GM19395 (cell line): ENCODE data around the gene SGPP2.
"Not testable (repeated sequence)": the region's sequence is repeated elsewhere in the genome, so short reads cannot be mapped to it uniquely, and the experiment has no call there.

Experiments
- ATAC-seq: cut with Tn5 transposase; IDR thresholded peaks from one replicate; pipeline ENCODE4 v1.9.1; 2021; ENCODE audit warnings: mild to moderate bottlenecking, moderate library complexity; ENCODE audit not compliant: unreplicated experiment

SGPP2 gene

GRCh38 chr2:222572264-222572721 is 147.9 kb downstream of the SGPP2 start:
- no peak for ATAC-seq

DNA sequence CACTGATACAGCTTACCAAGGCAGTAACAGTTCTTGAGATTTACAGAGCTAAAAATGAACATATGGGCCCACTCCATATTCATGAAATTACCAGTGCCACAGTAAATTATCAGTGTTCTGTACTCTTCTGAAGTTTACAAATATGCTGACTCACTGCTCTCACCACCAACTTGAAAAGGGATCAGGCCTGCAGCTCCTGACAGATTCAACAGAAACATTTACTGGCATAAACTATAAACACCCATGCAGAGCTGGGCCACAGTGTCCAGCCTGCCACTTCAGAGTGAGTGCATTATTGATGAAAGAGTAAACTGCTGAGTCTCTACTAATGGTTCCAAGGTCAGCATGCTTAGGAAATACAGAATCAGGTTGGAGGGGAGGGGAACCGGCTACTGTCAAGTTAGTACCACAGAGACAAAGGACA is 148.4 kb downstream of the SGPP2 start:
- no peak for ATAC-seq

DNA sequence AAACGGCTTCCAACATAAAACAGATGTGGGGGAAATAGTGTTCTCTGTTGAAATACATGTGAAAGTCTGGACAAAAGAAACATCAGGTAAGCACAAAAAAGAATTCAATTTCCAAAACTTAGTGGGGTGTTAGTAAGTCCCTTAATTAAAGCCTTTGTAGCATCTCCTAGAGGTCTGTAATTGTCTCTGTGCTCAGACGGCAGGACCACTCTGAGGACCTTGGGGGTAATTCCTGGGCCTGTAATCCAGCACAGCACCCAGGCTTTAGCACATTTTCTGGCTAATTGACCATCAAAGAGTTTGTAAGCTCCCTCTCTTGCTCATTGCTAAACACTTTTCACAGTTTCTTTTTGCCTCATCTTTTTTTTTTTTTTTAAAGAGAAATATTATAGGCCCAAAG is 151.3 kb downstream of the SGPP2 start:
- no peak for ATAC-seq

DNA sequence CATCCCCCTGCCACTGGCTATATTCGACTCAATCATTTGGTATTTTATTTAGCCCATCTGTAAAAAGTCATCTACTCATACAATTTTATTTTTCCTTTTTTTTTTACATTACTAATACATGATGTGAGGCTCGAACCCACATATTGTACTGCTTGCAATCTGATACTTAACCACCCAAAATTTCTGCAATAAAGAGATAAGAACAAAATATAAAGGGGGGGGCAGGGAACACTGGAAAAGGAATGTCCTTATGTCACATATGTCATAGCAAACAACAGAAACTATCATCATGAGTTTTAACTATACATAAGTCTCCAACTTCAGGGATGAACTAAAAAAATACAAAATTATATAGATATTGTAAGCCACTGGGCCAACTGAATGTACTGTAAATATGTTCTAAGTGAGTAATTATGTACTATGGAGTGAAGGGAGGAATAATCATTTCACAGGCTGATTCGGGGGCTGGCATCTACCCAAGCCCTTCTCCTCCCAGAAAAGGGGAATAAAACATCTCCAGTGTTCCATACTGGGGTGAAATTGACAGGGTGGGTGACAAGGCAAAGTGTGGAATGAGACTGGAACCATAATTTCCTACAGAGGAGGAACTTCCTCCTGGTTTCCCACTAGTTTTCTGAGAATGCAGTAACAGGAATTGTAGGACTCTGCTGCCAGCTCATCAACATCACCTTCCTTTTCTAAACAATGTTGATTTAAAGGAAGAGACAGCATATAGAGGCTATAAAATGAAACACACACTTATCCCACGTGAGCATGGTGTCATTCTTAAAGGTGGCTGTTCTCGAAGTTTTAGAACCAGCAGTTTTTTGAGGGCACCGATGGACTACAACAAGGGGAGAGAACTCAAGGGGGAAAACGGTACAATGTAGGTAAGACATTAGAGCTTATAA is 152.1 kb downstream of the SGPP2 start:
- no peak for ATAC-seq

DNA sequence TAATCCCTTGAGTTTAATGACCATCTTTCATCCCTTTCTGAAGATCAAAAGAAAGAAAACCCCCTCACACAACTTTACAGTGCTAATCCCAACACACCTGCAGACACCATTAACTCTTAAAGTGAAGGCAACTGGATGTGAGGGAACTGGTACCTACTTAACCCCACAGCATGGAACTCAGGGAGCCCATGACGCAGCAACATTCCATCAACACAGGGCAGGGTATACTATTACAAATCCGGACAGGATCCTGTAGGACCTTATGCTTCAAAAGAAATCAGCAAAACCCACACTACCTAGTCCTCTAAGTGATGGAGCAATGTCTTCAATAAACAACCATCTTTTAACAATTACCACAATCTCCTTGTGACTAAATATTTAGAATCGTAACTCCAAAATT is 153.0 kb downstream of the SGPP2 start:
- ATAC-seq: no peak

- ATAC-seq: no peak
These were observed 158.6 kb downstream of the SGPP2 start for GRCh38 chr2:222582928-222583327.

DNA sequence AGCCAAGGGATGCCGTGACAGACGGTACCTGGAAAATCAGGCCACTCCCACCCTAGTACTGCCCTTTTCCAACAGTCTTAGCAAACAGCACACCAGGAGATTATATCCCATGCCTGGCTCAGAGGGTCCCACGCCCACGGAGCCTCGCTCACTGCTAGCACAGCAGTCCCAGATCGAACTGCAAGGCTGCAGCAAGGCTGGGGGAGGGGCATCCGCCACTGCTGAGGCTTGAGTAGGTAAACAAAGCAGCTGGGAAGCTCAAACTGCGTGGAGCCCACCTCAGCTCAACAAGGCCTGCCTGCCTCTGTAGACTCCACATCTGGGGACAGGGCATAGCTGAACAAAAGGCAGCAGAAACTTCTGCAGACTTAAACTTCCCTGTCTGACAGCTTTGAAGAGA is 160.2 kb downstream of the SGPP2 start:
- ATAC-seq: not testable (repeated sequence)

DNA sequence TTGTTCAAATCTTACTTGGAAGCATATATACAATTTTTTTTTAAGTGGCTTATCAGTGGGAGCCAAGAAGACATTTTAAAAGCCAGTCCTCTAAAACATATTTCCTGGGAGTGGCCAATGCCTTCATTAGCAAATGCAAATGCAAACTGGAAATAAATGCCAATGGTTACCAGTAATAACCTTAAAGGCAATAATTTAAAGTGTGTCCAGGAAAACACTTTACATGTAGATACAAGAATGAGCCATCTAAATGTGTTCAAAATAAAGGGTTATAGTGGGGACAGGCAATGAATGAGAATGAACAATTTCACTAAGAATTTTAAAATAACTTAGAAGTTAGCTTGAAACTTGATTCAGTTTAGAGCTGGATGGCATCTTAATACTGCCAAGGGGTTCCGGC is 167.3 kb downstream of the SGPP2 start:
- ATAC-seq: no peak

- no peak for ATAC-seq
These were observed 167.8 kb downstream of the SGPP2 start for GRCh38 chr2:222592176-222592575.

GRCh38 chr2:222594679-222595078 is 170.3 kb downstream of the SGPP2 start:
- ATAC-seq: no peak

GRCh38 chr2:222595581-222595980 is 171.2 kb downstream of the SGPP2 start:
- ATAC-seq: no peak

DNA sequence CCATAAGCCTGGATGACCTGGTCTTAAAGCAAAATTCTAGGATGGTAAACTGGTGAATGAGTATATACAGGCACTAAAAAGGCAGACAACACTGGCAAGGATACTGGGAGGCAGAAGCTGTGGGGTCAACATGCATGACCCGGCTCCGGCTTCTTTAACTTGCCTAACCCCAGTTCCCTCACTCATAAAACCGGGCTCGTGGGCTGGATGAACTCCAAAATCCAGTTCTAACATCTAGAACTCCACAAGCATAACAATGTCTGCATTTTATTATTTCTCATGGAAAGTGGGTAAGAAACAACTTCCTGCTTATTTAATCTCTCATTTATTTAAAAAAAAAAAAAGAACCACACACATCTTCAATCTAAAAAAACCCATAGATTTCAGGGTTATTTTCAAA is 174.3 kb downstream of the SGPP2 start:
- no peak for ATAC-seq

DNA sequence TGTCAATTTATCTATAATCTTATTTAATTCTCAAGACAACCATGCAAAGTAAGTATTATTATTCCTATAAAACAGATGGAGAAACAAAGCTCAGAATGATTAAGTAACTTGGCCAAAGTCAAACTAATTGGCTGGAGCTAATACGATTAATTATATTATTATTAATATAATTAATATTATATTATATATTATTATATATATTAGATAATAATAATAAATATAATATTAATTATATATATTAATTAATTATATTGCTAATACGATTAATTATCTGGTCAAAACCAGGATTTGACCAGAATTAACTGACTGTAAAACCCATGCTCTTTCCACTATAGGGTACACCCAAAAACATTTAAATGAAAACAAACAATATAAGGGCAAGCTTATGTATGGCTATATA is 179.2 kb downstream of the SGPP2 start:
- no peak for ATAC-seq

GRCh38 chr2:222604749-222605515 is 180.6 kb downstream of the SGPP2 start:
- ATAC-seq: no peak

DNA sequence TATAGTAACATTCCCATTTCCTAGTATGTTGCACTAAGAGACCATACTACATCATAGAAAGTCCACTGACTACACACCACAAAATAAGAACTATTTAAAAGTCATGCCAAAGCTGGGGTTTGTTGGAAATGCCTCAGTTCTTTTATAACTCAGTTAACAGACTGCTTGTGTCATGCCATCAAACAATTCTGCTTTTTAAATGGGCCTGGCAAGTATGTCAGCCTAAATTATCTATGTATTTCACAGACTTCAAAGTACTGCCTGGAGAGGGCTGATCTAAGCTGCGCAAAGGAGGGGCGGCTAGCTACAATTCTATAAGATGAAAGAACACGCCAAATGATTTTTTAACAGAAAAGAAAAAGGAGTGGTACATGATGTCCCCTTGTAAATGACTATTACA is 182.0 kb downstream of the SGPP2 start:
- no peak for ATAC-seq

DNA sequence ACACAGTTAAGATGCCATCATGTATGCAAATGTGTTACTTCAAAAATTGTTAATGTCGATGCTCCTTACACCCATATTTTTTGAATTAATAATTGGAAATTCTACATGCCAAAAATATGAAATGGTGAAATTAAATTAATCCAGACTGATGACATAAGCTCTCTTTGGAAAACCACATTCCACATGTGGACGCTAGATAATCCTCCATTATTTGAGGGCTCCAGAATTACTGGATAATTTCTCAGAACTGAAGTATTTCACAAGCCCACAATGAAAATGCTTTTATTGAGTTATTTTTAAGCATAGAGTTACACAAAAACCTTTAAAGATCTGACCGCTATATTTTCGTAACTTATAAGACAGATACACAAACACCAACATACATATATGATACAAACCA is 183.7 kb downstream of the SGPP2 start:
- no peak for ATAC-seq

- no peak for ATAC-seq
These were observed 185.0 kb downstream of the SGPP2 start for GRCh38 chr2:222609381-222609780.
